8988T (cell line): ENCODE data around the gene SPP1.
"Not testable (repeated sequence)": the region's sequence is repeated elsewhere in the genome, so short reads cannot be mapped to it uniquely, and the experiment has no call there.

Experiments
- DNase-seq: peaks from one replicate; pipeline ENCODE4 v3.0.0; 2011

The SPP1 gene

DNA sequence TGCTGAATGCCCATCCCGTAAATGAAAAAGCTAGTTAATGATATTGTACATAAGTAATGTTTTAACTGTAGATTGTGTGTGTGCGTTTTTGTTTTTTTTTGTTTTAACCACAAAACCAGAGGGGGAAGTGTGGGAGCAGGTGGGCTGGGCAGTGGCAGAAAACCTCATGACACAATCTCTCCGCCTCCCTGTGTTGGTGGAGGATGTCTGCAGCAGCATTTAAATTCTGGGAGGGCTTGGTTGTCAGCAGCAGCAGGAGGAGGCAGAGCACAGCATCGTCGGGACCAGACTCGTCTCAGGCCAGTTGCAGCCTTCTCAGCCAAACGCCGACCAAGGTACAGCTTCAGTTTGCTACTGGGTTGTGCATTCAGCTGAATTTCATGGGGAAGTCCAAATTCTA is at the start of gene SPP1:
Gene SPP1, plus strand, starts transcription at position 249 of the 400 bp plus-strand sequence. CDS start 1,182 bp downstream, outside the sequence.
- DNase-seq, result no peak

DNA sequence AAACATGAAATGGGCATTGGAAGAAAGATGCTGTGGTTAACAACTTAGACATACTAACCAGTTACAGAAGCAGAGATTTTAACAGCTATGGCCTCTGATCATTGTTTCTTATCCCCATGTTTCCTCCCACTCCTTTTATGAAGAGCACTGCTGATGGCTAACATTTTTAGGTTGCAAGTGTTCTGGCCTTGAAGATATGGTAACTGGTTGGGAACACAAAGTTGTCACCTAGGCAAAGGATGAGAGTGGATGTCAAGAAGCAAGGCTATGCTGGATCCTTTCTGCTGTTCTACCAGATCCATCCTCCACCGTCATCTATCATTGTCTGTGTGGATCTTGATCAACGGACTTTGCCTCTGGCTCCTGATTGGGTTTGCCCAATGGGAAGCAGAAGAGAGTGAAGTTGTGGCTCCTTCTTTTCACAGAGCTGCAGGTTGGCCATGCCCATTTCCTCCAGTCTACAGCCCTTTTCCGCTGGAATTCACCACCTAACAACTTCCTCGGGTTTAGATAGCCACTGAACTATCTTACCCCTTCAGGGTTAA is 48.9 kb upstream of the SPP1 start:
- DNase-seq, result no peak

DNA sequence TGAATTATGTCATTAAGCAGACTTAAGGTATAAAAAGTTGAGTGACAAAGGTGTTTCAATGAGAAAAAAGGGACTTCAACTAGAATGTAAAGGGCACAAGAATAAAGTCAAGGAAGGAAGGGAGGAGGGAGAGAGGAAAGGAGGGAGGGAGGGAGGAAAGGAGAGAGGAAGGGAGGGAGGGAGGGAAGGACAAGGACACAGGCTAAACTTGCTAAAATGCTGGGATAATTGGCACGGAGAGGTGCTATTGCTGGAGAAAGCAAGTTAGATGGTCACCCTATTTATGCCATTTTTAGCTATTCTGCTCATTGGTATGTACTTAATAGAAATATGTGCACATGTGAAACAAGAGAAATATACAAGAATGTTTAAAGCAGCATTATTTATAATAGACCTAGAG is 44.9 kb upstream of the SPP1 start:
- DNase-seq, result no peak

DNA sequence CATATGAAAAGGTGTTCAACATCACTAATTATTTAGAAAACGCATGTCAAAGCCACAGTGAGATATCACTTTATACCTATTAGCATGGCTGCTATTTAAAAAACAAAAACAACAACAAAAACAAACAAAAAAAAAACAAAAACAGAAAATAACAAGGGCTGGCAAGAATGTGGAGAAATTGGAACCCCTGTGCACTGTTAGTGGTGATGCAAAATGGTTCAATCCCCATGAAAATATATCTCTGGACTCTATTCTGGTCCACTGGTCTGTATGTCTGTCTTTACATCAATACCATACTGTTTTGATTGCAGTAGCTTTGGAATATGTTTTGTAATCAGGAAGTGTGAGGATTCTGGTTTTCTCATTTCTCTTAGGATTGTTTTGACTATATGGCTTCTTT is 43.6 kb upstream of the SPP1 start:
- no peak for DNase-seq

DNA sequence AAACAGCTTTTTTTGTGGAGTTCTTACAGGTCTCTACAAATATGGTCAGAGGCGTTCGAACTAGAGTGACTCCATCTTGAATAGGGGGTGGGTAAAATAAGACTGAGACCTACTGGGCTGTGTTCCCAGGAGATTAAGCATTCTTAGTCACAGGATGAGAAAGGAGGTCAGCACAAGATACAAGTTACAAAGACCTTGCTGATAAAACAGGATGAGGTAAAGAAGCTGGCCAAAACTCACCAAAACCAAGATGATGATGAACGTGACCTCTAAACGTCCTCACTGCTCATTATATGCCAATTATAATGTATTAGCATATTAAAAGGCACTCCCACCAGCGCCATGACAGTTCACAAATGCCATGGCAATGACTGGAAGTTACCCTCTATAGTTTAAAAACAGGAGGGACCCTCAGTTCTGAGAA is 42.8 kb upstream of the SPP1 start:
- no peak for DNase-seq

DNA sequence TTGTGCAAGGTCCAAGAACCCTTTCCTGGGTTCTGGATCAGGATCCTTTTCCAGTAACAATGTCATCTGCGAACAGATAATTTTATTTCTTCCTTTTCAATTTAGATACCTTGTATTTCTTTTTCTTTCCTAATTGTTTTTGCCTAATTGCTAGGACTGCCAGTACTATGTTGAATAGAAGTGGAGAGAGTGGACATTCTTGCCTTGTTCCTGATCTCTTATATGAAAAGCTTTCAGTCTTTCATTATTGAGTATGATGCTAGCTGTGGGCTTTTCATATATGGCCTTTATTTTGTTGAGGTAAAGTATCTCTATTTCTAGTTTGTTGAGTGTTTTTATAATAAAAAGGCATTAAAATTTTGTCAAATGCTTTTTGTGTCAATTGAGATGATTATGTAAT is 42.2 kb upstream of the SPP1 start:
- no peak for DNase-seq

DNA sequence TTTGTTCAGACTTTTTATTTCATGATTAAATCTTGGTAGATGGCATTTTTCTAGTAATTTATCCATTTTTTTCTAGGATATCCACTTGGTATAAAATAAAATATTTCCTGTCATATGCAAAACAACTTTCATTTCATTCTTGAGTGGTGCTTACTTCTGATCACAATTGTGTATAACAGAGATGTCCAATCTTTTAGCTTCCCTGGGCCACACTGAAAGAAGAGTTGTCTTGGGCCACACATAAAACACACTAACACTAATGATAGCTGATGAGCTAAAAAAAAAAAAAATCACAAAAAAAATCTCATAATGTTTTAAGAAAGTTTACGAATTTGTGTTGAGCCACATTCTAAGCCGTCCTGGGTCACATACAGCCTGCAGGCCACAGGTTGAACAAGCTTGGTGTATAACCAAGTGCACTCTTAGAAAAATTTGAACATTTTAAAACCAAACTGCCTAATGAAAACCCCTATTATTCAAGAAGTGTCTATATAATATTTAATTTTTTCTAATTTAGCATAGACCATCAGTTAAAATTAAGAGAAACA is 41.3 kb upstream of the SPP1 start:
- DNase-seq, result no peak

DNA sequence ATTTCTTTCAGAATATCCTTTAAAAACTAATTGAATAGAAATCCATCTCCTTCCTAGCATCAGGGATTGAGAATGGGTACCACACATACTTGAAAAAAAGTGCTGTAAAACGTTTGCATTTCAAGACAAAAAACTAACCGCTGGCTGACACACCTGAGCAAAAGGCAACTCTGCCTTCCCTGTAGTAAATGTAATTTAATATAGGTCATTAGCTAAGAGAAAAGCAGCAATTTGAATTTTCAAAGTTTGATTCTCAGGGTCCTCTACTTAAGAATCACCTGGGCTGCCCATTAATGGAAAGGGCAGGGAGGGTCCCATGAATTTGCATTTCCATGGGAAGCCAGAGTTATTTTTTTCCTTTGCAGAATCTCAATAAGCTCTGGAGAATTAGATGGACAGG is 40.5 kb upstream of the SPP1 start:
- DNase-seq, result no peak

DNA sequence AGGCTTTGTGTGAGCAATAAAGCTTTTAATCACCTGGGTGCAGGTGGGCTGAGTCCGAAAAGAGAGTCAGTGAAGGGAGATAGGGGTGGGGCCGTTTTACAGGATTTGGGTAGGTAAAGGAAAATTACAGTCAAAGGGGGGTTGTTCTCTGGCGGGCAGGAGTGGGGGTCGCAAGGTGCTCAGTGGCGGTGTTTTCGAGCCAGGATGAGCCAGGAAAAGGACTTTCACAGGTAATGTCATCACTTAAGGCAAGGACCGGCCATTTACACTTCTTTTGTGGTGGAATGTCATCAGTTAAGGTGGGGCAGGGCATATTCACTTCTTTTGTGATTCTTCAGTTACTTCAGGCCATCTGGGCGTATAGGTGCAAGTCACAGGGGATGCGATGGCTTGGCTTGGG is 39.6 kb upstream of the SPP1 start:
- not testable (repeated sequence) for DNase-seq

DNA sequence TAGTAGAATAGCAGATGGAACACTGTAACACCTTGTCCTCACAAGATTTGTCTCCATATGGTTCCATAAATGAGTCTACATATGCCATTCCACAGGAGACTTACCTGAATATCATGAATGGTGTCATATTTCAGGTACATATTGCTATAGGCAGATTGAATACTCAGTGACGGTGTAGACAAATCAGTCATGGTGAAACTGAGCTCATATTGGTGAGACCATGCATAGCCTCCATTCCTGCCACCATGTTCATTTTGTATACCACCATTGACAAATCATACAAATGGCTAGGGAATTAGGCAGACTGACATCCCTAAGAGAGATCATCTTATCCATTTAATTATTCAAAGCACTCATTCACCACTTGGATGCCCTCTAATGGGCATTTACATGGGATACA is 38.0 kb upstream of the SPP1 start:
- no peak for DNase-seq

DNA sequence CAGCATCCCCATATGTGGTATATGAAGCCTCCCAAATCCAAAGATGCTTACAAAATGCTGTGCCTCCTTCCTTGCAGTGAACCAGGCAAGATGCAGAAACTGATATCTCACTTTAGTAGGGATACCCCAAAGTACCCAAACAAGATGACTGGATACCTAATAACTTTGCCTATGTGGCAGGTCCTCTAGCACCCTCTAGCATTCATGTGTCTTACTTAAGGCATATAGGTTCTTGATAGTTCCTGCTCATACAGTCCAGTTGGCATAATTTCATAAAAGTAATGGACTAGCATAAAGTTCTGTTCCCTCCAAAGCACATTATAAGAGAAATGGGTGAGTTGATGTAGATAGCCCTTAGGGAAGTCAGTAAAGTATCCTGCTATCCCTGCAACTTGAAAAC is 36.8 kb upstream of the SPP1 start:
- DNase-seq, result no peak

DNA sequence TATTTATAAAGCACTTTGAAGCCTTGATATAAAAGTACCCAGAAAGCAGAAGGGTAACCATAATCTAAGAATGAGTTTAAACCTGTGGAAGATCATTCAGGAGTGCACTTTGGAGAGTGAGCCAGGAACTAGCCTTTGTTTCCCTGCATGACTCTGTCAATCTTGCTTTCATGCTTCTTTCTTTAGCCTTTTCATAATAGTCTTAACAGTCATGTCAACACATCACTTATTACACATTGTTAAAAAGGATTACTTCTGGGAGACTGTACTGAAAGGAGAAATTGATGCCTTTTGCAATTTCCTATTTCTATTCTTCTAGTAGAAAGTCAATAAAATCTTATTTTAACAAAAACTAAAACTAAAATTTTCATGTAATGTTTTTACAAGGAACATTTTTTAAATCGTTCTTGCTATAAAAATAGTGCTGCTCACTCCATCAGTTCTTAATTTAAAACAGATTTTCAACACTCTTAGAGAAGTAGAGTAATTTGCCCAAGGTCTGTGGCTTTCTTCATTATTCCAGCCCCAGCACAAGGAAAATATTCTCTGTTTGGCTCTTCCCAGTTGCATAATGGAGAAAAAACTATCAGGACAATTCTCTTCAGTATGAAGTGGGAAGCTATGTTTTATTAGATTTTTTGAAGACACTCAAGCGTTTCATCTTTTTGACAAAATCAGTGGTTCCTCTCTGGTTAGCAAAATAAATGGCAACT is 35.4 kb upstream of the SPP1 start:
- DNase-seq, result no peak

DNA sequence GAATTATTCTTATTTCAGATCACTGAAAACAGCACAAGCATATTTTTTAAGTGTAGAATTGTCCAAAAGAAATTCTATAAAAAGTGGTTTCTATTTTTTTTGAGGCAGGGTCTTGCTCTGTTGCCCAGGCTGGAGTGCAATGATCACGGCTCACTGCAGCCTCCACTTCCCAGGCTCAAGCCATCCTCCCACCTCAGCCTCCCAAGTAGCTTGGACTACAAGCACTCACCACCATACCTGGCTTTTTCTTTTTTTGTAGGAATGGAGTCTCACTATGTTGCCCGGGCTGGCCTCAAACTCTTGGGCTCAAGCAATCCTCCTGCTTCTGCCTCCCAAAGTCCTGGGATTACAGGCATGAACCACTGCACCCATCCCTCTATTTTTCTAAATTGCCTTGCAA is 34.7 kb upstream of the SPP1 start:
- DNase-seq, result not testable (repeated sequence)

DNA sequence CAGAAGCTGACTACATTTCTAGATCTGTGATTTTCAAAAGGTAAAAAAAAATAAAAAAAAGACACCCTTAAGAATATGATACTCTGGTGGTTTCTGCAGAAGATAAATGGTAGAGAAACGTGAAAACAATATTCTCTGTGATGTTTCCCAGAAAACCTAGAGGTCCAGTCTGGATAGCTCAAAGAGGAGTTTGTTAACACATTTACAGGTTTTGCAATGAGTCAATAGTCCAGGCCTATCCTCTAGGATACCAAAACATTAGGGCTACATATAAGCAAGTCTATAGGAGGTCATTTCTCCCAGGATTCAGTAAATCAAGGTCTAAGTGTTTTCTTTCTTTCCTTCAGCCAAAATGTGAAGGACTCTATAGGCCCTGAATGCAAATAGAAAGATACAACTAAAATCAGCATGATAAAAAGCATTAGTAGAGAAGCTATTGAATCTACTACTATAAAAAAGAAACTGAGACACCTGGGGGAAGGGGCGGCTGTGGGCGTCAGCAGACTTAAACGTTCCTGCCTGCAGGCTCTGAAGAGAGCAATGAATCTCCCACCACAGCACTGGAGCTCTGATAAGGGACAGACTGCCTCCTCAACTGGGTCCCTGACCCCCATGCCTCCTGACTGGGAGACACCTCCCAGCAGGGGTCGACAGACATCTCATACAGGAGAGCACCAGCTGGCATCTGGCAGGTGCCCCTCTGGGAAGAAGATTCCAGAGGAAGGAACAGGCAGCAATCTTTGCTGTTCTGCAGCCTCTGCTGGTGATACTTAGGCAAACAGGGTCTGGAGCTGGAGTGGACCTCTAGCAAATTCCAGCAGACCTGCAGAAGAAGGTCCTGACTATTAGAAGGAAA is 33.7 kb upstream of the SPP1 start:
- DNase-seq, result no peak

DNA sequence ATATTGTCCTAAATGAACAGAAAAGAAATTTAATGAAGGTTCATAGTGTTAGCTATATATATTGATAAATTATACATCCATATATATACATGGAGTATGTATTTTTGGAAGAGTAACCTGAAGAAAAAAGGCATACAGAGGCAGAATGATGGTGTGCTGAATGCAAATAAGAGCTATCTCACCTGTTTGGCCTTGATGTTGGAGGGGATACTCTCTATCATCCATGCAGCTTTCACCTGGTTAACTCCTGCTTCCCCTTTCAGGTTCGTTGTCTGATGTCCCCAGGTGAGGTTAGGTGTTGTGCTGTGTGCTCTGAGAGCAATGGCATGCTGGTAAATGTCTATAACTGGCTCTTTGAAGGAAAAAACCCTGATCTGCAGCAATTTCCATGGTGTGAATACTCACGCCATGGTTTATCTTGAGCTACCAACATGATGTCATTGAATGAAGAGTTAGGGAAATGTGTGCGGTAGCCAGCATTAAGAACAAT is 31.8 kb upstream of the SPP1 start:
- no peak for DNase-seq

DNA sequence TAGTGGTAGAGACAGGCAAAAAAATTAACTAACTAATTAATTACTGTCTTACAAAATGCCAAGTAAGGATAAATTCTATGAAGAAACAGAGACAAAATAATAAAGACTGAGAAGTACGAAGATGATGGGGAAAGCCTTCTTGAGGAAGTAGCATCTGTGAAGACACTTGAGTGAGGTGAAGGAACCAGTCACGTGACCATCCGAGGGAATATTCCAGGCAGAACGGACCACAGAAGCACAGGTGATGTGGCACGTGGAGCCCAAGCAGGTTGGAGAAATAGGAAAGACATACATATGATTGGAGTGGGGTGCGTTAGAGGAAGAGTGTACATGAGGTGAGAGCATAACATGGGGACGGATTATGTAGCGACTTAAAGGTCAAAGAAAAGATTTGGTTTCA is 30.5 kb upstream of the SPP1 start:
- no peak for DNase-seq

DNA sequence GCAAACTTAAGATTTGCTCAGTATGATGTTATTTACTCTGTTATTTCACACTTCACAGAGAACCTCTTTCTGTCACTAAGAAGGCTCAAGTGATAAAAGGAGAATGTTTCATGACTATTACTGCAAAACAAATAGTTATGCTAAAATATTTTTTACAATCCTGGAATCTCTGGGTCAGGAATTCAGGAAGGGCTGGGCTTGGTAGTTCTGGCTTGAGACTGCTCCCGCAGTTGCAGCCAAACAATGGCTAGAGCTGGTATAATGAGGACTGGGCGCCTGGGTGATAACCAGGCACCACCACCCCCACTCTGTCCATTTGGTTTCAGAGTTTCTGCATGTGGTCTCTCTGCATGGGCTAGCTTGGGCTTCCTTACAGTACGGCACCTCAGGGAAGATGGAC is 28.7 kb upstream of the SPP1 start:
- DNase-seq, result no peak

DNA sequence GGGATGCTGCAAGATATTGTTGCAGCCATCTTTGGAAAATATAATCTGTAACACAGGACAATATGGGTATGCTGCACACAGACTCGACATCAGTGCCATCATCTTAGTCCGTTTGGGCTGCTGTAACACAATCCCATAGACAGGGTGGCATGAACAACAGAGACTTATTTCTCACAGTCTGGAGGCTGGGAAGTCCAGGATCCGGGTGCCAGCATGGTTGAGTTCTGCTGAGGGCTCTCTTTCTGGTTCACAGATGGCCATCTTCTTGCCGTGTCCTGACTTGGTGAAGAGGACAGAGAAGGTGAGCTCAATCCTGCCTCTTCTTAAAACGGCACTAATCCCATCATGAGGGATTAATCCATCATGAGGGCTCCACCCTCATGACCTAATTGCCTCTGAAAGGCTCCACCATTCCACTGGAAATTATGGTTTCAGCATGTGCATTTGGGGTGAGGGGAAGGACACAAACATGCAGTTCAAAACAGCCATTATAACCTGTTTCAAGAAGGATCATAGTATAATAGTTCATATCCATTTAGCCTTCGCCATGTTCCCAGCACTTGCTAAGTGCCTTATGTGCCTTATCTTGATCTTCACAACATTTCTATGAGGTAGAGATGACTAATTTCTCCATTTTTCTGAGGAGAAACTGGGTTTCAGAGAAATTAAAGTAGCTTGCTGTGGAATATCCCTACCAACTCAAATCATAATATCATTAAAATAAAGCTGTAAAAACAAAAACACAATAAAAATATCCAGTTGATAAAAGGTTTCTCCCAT is 27.9 kb upstream of the SPP1 start:
- no peak for DNase-seq

DNA sequence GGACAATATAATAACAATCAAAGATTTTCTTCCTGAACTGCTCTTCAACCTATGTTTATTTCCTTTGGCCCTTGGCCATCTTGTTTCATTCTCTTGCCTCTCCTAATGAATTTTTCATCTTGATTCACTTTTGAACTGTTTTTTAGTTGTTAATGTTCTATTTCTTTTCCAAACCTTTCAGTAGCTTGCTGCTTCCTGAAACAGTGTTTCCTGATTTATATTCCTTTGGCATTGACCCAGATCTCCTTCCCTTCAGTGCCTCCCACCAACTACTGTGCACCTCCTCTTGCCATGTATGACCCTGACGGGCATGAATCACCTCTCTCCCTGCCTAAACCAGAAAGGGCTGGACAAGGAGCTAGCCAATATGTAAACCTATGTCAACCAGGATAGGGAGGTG is 25.6 kb upstream of the SPP1 start:
- DNase-seq, result no peak

DNA sequence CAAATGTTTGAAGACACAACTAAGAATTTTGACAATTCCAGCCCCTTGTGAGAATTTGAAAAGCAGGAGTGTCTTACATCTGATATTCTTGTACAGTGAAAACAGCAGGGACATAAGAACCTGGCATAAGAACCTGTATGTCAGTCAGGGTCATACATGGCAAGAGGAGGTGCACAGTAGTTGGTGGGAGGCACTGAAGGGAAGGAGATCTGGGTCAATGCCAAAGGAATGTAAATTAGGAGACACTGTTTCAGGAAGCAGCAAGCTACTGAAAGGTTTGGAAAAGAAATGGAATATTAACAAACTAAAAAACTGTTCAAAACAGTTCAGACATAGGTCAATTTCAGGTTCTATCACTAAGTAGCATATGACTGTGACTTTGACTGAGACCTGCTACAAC is 25.0 kb upstream of the SPP1 start:
- no peak for DNase-seq

DNA sequence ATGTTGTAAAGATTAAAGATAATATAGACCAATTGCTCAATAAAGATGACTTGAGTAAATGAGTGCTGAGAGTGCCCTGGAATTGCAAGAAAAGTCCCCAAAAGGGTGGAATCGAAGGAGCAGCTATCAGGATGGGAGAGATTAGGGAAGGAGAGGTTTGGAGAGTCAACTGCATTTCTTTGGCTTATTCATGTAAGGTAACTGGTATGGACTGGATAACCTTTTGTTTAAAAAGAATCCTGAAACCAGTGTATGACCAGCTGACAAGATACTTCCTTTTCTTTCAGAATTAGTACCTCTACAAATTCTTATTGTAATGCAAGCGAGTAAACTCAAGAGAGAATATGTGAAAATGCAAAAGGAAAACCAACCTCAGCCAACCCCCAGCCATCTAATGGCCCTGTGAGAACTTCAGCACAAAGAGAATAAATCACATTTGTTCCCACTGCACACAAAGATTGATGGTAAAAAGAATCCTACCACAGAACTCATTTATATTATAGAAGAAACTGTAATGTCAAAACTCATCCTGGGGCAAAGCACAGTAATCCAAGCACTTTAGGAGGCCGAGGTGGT is 24.5 kb upstream of the SPP1 start:
- DNase-seq, result no peak

DNA sequence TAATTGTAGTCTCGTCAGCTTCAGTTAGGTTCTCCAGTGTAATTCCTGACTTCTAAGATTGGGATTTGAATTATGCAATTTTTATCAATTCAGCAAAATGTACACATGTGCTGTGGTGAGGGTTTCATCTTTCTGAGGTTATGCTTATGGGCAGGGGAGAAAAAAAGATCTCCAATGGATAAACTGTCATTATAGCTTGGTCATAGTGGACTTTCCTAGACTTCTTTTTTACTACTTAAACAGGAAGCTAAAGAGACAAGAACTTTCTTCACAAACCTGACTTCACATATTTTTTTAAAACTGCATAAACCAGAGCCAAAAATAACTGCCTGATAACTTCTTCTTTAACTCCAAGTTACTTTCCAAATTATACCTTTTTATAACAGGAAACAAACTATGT is 21.7 kb upstream of the SPP1 start:
- no peak for DNase-seq

DNA sequence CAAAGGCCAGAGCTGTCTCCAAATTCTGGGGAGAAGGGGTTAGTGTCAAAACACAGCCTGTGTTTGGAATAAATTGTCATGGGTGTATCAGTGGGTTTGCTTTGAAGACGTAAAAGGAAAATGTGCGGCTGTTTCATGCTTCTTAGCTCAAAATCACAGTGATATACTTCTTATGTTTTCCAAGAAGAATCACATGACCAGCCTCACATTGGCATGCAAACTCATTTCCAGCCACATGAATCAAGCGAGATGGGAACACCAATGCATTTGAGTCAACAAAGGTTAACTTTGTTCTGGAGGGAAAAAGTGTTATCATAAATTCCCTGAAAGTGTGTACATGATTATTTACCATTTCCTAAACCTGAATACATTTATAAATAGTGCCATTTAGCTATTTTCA is 19.0 kb upstream of the SPP1 start:
- no peak for DNase-seq
